Caco-2 (cell line): ENCODE results near the gene B3GNT4. TPM values are rescaled to one million over a fixed set of nuclear protein-coding genes. Genes with fewer than 3 reads are reported as not detected.

Source experiments
- BruUV-seq: library from RNA; stranded (reverse); fragments of 400-500 nt; replicated peaks from 2 replicates; lab custom pipeline; 2021; lab: Mats Ljungman, UMichigan
- CTCF ChIA-PET: fragments of 300-600 bp; sonication (Branson Sonifier 250); formaldehyde crosslinking; loops from one replicate; lab custom pipeline; 2022; ENCODE audit warnings: antibody characterized with exemption; lab: Charles Lee
- POLR2A ChIA-PET: fragments of 300-600 bp; sonication (Branson Sonifier 250); formaldehyde crosslinking; loops from one replicate; lab custom pipeline; 2022; ENCODE audit warnings: antibody characterized with exemption; lab: Charles Lee
- DNase-seq, 2 experiments: peaks; one replicate each; pipeline versions ENCODE4 v3.0.0 to v3.0.0-alpha.2; 2020 to 2022
- H3K27me3 ChIP-seq: replicated peaks from 2 replicates; pipeline ENCODE4 v1.6.0; 2011; ENCODE audit warnings: low read length; ENCODE audit not compliant: control insufficient read depth, insufficient read depth
- H3K36me3 ChIP-seq: 2 replicates; pipeline ENCODE4 v1.5.1; 2011; ENCODE audit warnings: low read length; ENCODE audit not compliant: control insufficient read depth, insufficient read depth
- H3K4me1 ChIP-seq: fragments of 250-450 bp; sonication (Bioruptor Pico); 2 replicates; pipeline ENCODE4 v1.5.1; 2020; ENCODE audit warnings: mild to moderate bottlenecking
- H3K4me3 ChIP-seq: 2 replicates; pipeline ENCODE4 v1.5.1; 2011; ENCODE audit warnings: low read depth, mild to moderate bottlenecking, control low read depth, low read length
- H3K9me3 ChIP-seq: fragments of 250-450 bp; sonication (Bioruptor Pico); 2 replicates; pipeline ENCODE4 v1.5.1; 2020; ENCODE audit warnings: mild to moderate bottlenecking, moderate library complexity
- H3K27ac Mint-ChIP-seq: one replicate; pipeline ENCODE4 v1.8.0; 2022; ENCODE audit warnings: mixed read lengths; ENCODE audit not compliant: unreplicated experiment
- H3K27me3 Mint-ChIP-seq: one replicate; pipeline ENCODE4 v1.8.0; 2022; ENCODE audit warnings: mixed read lengths; ENCODE audit not compliant: insufficient read depth, unreplicated experiment
- H3K36me3 Mint-ChIP-seq: one replicate; pipeline ENCODE4 v1.8.0; 2022; ENCODE audit warnings: mild to moderate bottlenecking, mixed read lengths; ENCODE audit not compliant: insufficient read depth, unreplicated experiment
- H3K4me1 Mint-ChIP-seq: one replicate; pipeline ENCODE4 v1.8.0; 2022; ENCODE audit warnings: low read depth, mixed read lengths; ENCODE audit not compliant: unreplicated experiment
- H3K4me3 Mint-ChIP-seq: one replicate; pipeline ENCODE4 v1.8.0; 2022; ENCODE audit warnings: mild to moderate bottlenecking, moderate library complexity, mixed read lengths; ENCODE audit not compliant: unreplicated experiment
- H3K9me3 Mint-ChIP-seq: one replicate; pipeline ENCODE4 v1.8.0; 2022; ENCODE audit warnings: mixed read lengths; ENCODE audit not compliant: unreplicated experiment
- CTCF ChIP-seq, 2 experiments: fragments of 200-600 bp in 1 of 2; IDR thresholded peaks; 1 replicate in 1 of 2; 2 replicates in 1 of 2; pipeline versions ENCODE4 v1.5.1 to v1.8.0; 2011 to 2022; ENCODE audit warnings: antibody characterized with exemption in 1 of 2, control low read depth in 1 of 2, inconsistent platforms in 1 of 2, low read depth in 1 of 2, low read length in 1 of 2, mild to moderate bottlenecking in 1 of 2, moderate library complexity in 1 of 2; ENCODE audit not compliant: insufficient read depth in 1 of 2, severe bottlenecking in 1 of 2, unreplicated experiment in 1 of 2
- intact Hi-C: fragments of 100-400 bp; cut with micrococcal nuclease; formaldehyde crosslinking; loops from one replicate; pipeline ENCODE4 v1.10.0; 2022; ENCODE audit not compliant: unreplicated experiment
- total RNA-seq: library from RNA; stranded (reverse); gene quantifications from 2 replicates; pipeline ENCODE4 v1.2.3, GENCODE V29; 2022

B3GNT4 gene
- total RNA-seq, 1 experiment from 2014 or later: 2.2 TPM

DNA sequence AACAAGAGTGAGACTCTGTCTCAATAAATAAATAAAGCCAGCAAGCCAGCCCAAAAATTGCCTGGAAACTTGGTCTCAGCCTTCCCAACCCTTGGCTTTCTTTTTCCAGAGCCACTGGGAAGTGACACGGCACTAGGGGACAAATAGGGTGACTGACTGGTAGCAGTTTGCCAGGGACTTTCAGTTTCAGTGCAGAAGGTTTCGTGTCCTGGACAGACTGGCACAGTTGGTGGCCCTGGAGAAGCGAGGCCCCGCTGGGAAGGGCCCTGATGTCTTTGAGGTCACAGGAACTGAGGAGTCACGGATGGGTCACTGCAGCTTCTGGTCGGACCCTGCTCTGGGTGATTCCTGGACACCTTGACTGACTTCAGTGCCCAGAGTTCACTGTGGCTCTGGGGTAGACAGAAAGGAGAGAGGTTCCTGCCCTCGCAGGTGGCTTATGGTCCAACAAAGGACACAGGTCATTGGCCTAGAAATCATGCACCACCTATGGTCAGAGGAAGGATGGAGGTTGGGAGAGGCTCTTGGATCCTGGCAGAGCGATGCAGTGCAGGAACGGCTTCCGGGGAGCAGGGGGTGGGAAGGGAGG, 17.9 kb upstream of the B3GNT4 start:
- Mint-ChIP-seq H3K9me3 (no peaks in the 10 kb centered on the region), H3K27ac (no peak overlapping the region), H3K4me1 (no peaks in the 10 kb centered on the region), H3K4me3 (no peak overlapping the region), H3K36me3 (no peaks in the 10 kb centered on the region), H3K27me3 (no peaks in the 10 kb centered on the region)
- ChIA-PET CTCF (no interaction called here), POLR2A (no interaction called here)
- Histone ChIP-seq H3K4me1 (no peaks in the 10 kb centered on the region), H3K4me3 (no peak overlapping the region), H3K9me3 (no peaks in the 10 kb centered on the region), H3K36me3 (no peaks in the 10 kb centered on the region), H3K27me3 (no peaks in the 10 kb centered on the region)
- no peak for TF ChIP-seq CTCF (IDR thresholded peaks at IDR 0.05; ENCODE audit: insufficient read depth in 1 of 2, low read depth in 1 of 2, low read length in 1 of 2, severe bottlenecking in 1 of 2, unreplicated experiment in 1 of 2)
- no TSS peak for BruUV-seq
- intact Hi-C loops: no loop called here
- DNase-seq: no peak

DNA sequence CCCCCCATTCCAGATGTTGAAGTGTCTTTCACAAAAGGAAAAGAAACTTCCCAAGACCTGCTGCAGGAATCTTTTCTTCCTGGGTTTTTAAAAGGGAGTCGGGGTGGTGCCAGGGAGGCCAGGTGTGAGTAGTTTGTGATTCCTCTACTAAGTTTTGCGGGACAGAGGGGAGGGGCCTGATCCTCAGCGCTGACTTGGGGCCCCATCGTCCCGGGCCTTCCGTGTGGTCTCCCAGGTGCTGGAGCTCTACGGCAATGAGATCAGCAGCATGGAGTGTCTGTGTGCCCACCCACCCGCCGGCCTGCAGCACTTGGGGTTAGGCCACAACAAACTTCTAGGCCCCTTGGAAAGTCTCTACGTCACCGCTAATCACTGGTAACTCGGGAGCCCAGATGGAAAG, 16.0 kb upstream of the B3GNT4 start:
- Histone ChIP-seq H3K4me3 (no peak overlapping the region), H3K36me3 (no peaks in the 10 kb centered on the region), H3K4me1 (no peaks in the 10 kb centered on the region), H3K9me3 (no peaks in the 10 kb centered on the region), H3K27me3 (no peaks in the 10 kb centered on the region)
- POLR2A ChIA-PET: no interaction called here
- Mint-ChIP-seq H3K27ac (no peak overlapping the region), H3K27me3 (no peaks in the 10 kb centered on the region), H3K9me3 (no peaks in the 10 kb centered on the region), H3K4me1 (no peaks in the 10 kb centered on the region), H3K36me3 (no peaks in the 10 kb centered on the region), H3K4me3 (no peak overlapping the region)
- DNase-seq: no peak
- CTCF ChIA-PET: no interaction called here
- intact Hi-C loops: no loop called here
- BruUV-seq: no TSS peak
- TF ChIP-seq CTCF (IDR thresholded peaks at IDR 0.05; ENCODE audit: insufficient read depth in 1 of 2, low read depth in 1 of 2, low read length in 1 of 2, severe bottlenecking in 1 of 2, unreplicated experiment in 1 of 2): no peak

- Mint-ChIP-seq H3K27me3 (no peaks in the 10 kb centered on the region), H3K4me1 (no peaks in the 10 kb centered on the region), H3K36me3 (no peaks in the 10 kb centered on the region), H3K27ac (no peak overlapping the region), H3K9me3 (no peaks in the 10 kb centered on the region), H3K4me3 (no peak overlapping the region)
- no peaks in the 10 kb centered on the region for H3K9me3 ChIP-seq
- TF ChIP-seq CTCF (IDR thresholded peaks at IDR 0.05; ENCODE audit: insufficient read depth in 1 of 2, low read depth in 1 of 2, low read length in 1 of 2, severe bottlenecking in 1 of 2, unreplicated experiment in 1 of 2): no peak
- H3K27me3 ChIP-seq: no peaks in the 10 kb centered on the region
- H3K4me3 ChIP-seq: no peak overlapping the region
- H3K36me3 ChIP-seq: no peaks in the 10 kb centered on the region
- ChIA-PET CTCF (interaction anchor here (0.7 kb wide), 1 partner anchor 33 kb away, joined by 4 read pairs; no protein-coding TSS in a partner anchor), POLR2A (interaction anchor here (0.6 kb wide), 1 partner anchor 31 kb away, joined by 3 read pairs; no protein-coding TSS in a partner anchor)
- H3K4me1 ChIP-seq: no peaks in the 10 kb centered on the region
- BruUV-seq: no TSS peak
- no peak for DNase-seq
- intact Hi-C loops: loop anchor here (2.0 kb wide), 1 partner anchor 135 kb away; no protein-coding TSS in a partner anchor
These were observed 13.7 kb upstream of the B3GNT4 start for GRCh38 chr12:122189626-122190475.
